ENCODE measurements around the gene RUSC2. TPM values are rescaled to one million over a fixed set of nuclear protein-coding genes. Genes with fewer than 3 reads are reported as not detected.

The RUSC2 gene
- total RNA-seq (33.7 TPM), polyA plus RNA-seq (ENCODE audit: insufficient read depth in 1 of 8, insufficient read length in 8 of 8, low replicate concordance in 1 of 8) (10 to 100 TPM; 53.1 to 72.4 (median 62.0) TPM)
- long read RNA-seq, donor 1, partial matches to known transcripts: 12 of 13 reads
- long read RNA-seq, donor 1, other reads (novel, unspliced or antisense): 0 of 13 reads
- long read RNA-seq, donor 2: 0 reads
- long read RNA-seq, donor 3, full-length matches to known transcripts: 4 of 19,319 reads
- long read RNA-seq, donor 3, partial matches to known transcripts: 17,323 of 19,319 reads
- long read RNA-seq, donor 3, other reads (novel, unspliced or antisense): 1,992 of 19,319 reads
- long read RNA-seq, donor 4, partial matches to known transcripts: 24 of 31 reads
- long read RNA-seq, donor 4, other reads (novel, unspliced or antisense): 6 of 31 reads
- long read RNA-seq, donor 5, transcript RUSC2-203 (2 exons, 936 nt): major isoform, 6 of 75 reads
- long read RNA-seq, donor 5, partial matches to known transcripts: 69 of 75 reads
- long read RNA-seq, donor 5, other reads (novel, unspliced or antisense): 0 of 75 reads
- long read RNA-seq, donor 6, full-length matches to known transcripts: 6 of 69 reads
- long read RNA-seq, donor 6, partial matches to known transcripts: 63 of 69 reads
- long read RNA-seq, donor 6, other reads (novel, unspliced or antisense): 0 of 69 reads
- long read RNA-seq, donor 7, transcript RUSC2-203 (2 exons, 936 nt): major isoform, 5 of 13,113 reads
- long read RNA-seq, donor 7, partial matches to known transcripts: 11,068 of 13,113 reads
- long read RNA-seq, donor 7, other reads (novel, unspliced or antisense): 2,040 of 13,113 reads
- long read RNA-seq, donor 8, partial matches to known transcripts: 44 of 48 reads
- long read RNA-seq, donor 8, other reads (novel, unspliced or antisense): 0 of 48 reads
- long read RNA-seq, donor 9, partial matches to known transcripts: 36 of 49 reads
- long read RNA-seq, donor 9, other reads (novel, unspliced or antisense): 10 of 49 reads
- long read RNA-seq, donor 10, full-length matches to known transcripts: 9 of 56 reads
- long read RNA-seq, donor 10, partial matches to known transcripts: 25 of 56 reads
- long read RNA-seq, donor 10, other reads (novel, unspliced or antisense): 22 of 56 reads
- long read RNA-seq, donor 11, partial matches to known transcripts: 32 of 33 reads
- long read RNA-seq, donor 11, other reads (novel, unspliced or antisense): 0 of 33 reads

- H3K27ac ChIP-seq (ENCODE audit: low read length): peak within 1 kb of the TSS; percentile 95
- peak within 1 kb of the TSS; percentile 90 for H3K4me3 ChIP-seq (ENCODE audit: low read length)
- H3K36me3 ChIP-seq (ENCODE audit: control insufficient read depth, insufficient read depth, low read length): no peaks in the 10 kb centered on the region
- DNase-seq: peak; percentile 95
- under 1% methylated on average over 66 of the region's 71 CpGs for WGBS (ENCODE audit: insufficient coverage)
- no peaks in the 10 kb centered on the region for H3K9me3 ChIP-seq (replicated peaks; ENCODE audit: control insufficient read depth, low read depth, low read length)
- peaks cover 29% of the 10 kb centered on the region for H3K4me1 ChIP-seq (ENCODE audit: control insufficient read depth, insufficient read depth, low read length)
- H3K27me3 ChIP-seq (ENCODE audit: control insufficient read depth, insufficient read depth, low read length): no peaks in the 10 kb centered on the region
Observed at GRCh38 chr9:35489313-35490154, at the start of gene RUSC2. TSS of gene RUSC2 (plus strand) at chr9:35490111. CDS start at chr9:35546522, 56,411 bp downstream.

- no peaks in the 10 kb centered on the region for H3K36me3 ChIP-seq (ENCODE audit: control insufficient read depth, insufficient read depth, low read length)
- no peaks in the 10 kb centered on the region for H3K4me1 ChIP-seq (ENCODE audit: control insufficient read depth, insufficient read depth, low read length)
- WGBS (ENCODE audit: insufficient coverage): 100% methylated on average over 1 of the region's 3 CpGs
- no peaks in the 10 kb centered on the region for H3K9me3 ChIP-seq (replicated peaks; ENCODE audit: control insufficient read depth, low read depth, low read length)
- H3K4me3 ChIP-seq (ENCODE audit: low read length): no peak overlapping the region
- no peak for DNase-seq
- H3K27ac ChIP-seq (ENCODE audit: low read length): no peak overlapping the region
- H3K27me3 ChIP-seq (ENCODE audit: control insufficient read depth, insufficient read depth, low read length): no peaks in the 10 kb centered on the region
Observed at GRCh38 chr9:35446012-35446411, 43.9 kb upstream of the RUSC2 start.

GRCh38 chr9:35448496-35448895, 41.4 kb upstream of the RUSC2 start:
- Histone ChIP-seq H3K4me3 (ENCODE audit: low read length) (no peak overlapping the region), H3K9me3 (replicated peaks; ENCODE audit: control insufficient read depth, low read depth, low read length) (no peaks in the 10 kb centered on the region), H3K27me3 (ENCODE audit: control insufficient read depth, insufficient read depth, low read length) (no peaks in the 10 kb centered on the region), H3K27ac (ENCODE audit: low read length) (no peak overlapping the region), H3K36me3 (ENCODE audit: control insufficient read depth, insufficient read depth, low read length) (no peaks in the 10 kb centered on the region), H3K4me1 (ENCODE audit: control insufficient read depth, insufficient read depth, low read length) (no peaks in the 10 kb centered on the region)
- 50% methylated on average over 1 of the region's 1 CpG for WGBS (ENCODE audit: insufficient coverage)
- DNase-seq: no peak

GRCh38 chr9:35452481-35452880, 37.4 kb upstream of the RUSC2 start:
- Histone ChIP-seq H3K9me3 (replicated peaks; ENCODE audit: control insufficient read depth, low read depth, low read length) (no peaks in the 10 kb centered on the region), H3K27ac (ENCODE audit: low read length) (no peak overlapping the region), H3K4me3 (ENCODE audit: low read length) (no peak overlapping the region), H3K36me3 (ENCODE audit: control insufficient read depth, insufficient read depth, low read length) (no peaks in the 10 kb centered on the region), H3K27me3 (ENCODE audit: control insufficient read depth, insufficient read depth, low read length) (no peaks in the 10 kb centered on the region), H3K4me1 (ENCODE audit: control insufficient read depth, insufficient read depth, low read length) (no peaks in the 10 kb centered on the region)
- no peak for DNase-seq
- 61% methylated on average over 2 of the region's 2 CpGs for WGBS (ENCODE audit: insufficient coverage)

- H3K27ac ChIP-seq (ENCODE audit: low read length): no peak overlapping the region
- H3K27me3 ChIP-seq (ENCODE audit: control insufficient read depth, insufficient read depth, low read length): no peaks in the 10 kb centered on the region
- WGBS (ENCODE audit: insufficient coverage): 82% methylated on average over 2 of the region's 2 CpGs
- H3K4me3 ChIP-seq (ENCODE audit: low read length): no peak overlapping the region
- H3K4me1 ChIP-seq (ENCODE audit: control insufficient read depth, insufficient read depth, low read length): no peaks in the 10 kb centered on the region
- no peak for DNase-seq
- no peaks in the 10 kb centered on the region for H3K36me3 ChIP-seq (ENCODE audit: control insufficient read depth, insufficient read depth, low read length)
- no peaks in the 10 kb centered on the region for H3K9me3 ChIP-seq (replicated peaks; ENCODE audit: control insufficient read depth, low read depth, low read length)
Observed at GRCh38 chr9:35453786-35454185, 36.1 kb upstream of the RUSC2 start.

- peaks cover 14% of the 10 kb centered on the region for H3K9me3 ChIP-seq (replicated peaks; ENCODE audit: control insufficient read depth, low read depth, low read length)
- no peaks in the 10 kb centered on the region for H3K36me3 ChIP-seq (ENCODE audit: control insufficient read depth, insufficient read depth, low read length)
- H3K27ac ChIP-seq (ENCODE audit: low read length): no peak overlapping the region
- no peaks in the 10 kb centered on the region for H3K4me1 ChIP-seq (ENCODE audit: control insufficient read depth, insufficient read depth, low read length)
- no peak overlapping the region for H3K4me3 ChIP-seq (ENCODE audit: low read length)
- no CpG with 5 or more reads among the region's 2 CpGs for WGBS (ENCODE audit: insufficient coverage)
- DNase-seq: no peak
- peaks cover 2% of the 10 kb centered on the region for H3K27me3 ChIP-seq (ENCODE audit: control insufficient read depth, insufficient read depth, low read length)
Observed at GRCh38 chr9:35464141-35465025, 25.5 kb upstream of the RUSC2 start.

GRCh38 chr9:35470340-35470739, 19.6 kb upstream of the RUSC2 start:
- no peak overlapping the region for H3K27ac ChIP-seq (ENCODE audit: low read length)
- peaks cover 2% of the 10 kb centered on the region for H3K27me3 ChIP-seq (ENCODE audit: control insufficient read depth, insufficient read depth, low read length)
- no peak overlapping the region for H3K4me3 ChIP-seq (ENCODE audit: low read length)
- no peaks in the 10 kb centered on the region for H3K4me1 ChIP-seq (ENCODE audit: control insufficient read depth, insufficient read depth, low read length)
- no peak for DNase-seq
- H3K9me3 ChIP-seq (replicated peaks; ENCODE audit: control insufficient read depth, low read depth, low read length): no peaks in the 10 kb centered on the region
- WGBS (ENCODE audit: insufficient coverage): no CpG with 5 or more reads among the region's 1 CpG
- H3K36me3 ChIP-seq (ENCODE audit: control insufficient read depth, insufficient read depth, low read length): no peaks in the 10 kb centered on the region

GRCh38 chr9:35470894-35471293, 19.0 kb upstream of the RUSC2 start:
- H3K27me3 ChIP-seq (ENCODE audit: control insufficient read depth, insufficient read depth, low read length): peaks cover 2% of the 10 kb centered on the region
- H3K4me3 ChIP-seq (ENCODE audit: low read length): no peak overlapping the region
- H3K9me3 ChIP-seq (replicated peaks; ENCODE audit: control insufficient read depth, low read depth, low read length): no peaks in the 10 kb centered on the region
- H3K4me1 ChIP-seq (ENCODE audit: control insufficient read depth, insufficient read depth, low read length): no peaks in the 10 kb centered on the region
- no peaks in the 10 kb centered on the region for H3K36me3 ChIP-seq (ENCODE audit: control insufficient read depth, insufficient read depth, low read length)
- WGBS (ENCODE audit: insufficient coverage): no CpG with 5 or more reads among the region's 4 CpGs
- H3K27ac ChIP-seq (ENCODE audit: low read length): no peak overlapping the region
- no peak for DNase-seq

GRCh38 chr9:35476596-35476995, 13.3 kb upstream of the RUSC2 start:
- 63% methylated on average over 6 of the region's 8 CpGs for WGBS (ENCODE audit: insufficient coverage)
- Histone ChIP-seq H3K27me3 (ENCODE audit: control insufficient read depth, insufficient read depth, low read length) (peaks cover 7% of the 10 kb centered on the region), H3K27ac (ENCODE audit: low read length) (no peak overlapping the region), H3K4me1 (ENCODE audit: control insufficient read depth, insufficient read depth, low read length) (no peaks in the 10 kb centered on the region), H3K4me3 (ENCODE audit: low read length) (no peak overlapping the region), H3K9me3 (replicated peaks; ENCODE audit: control insufficient read depth, low read depth, low read length) (no peaks in the 10 kb centered on the region), H3K36me3 (ENCODE audit: control insufficient read depth, insufficient read depth, low read length) (no peaks in the 10 kb centered on the region)
- no peak for DNase-seq

Measured in muscle of leg (tissue), 16 donors.